Activated B cell treated with CpG ODN at 0.5 μM for 24 hours (primary cell): Measurements from ENCODE around the gene GLS. TPM values are rescaled to one million over a fixed set of nuclear protein-coding genes. Genes with fewer than 3 reads are reported as not detected.

Experiments
- ATAC-seq: fragments of 200-7000 bp; cut with Tn5 transposase; one replicate; pipeline ENCODE4 v1.10.0; 2021; ENCODE audit warnings: low read depth, mild to moderate bottlenecking, moderate library complexity
- CTCF ChIA-PET: fragments of 350-600 bp; sonication (Branson Sonifier 250); formaldehyde crosslinking; loops from one replicate; lab custom pipeline; 2021; ENCODE audit warnings: antibody characterized with exemption; lab: Charles Lee
- POLR2A ChIA-PET: fragments of 350-600 bp; sonication (Branson Sonifier 250); formaldehyde crosslinking; loops from one replicate; lab custom pipeline; 2021; ENCODE audit warnings: antibody characterized with exemption; lab: Charles Lee
- DNase-seq: peaks from one replicate; pipeline ENCODE4 v3.0.0; 2022
- H3K27ac Mint-ChIP-seq: one replicate; pipeline ENCODE4 v1.8.0; 2020; ENCODE audit warnings: mixed read lengths
- H3K27me3 Mint-ChIP-seq: one replicate; pipeline ENCODE4 v1.8.0; 2021; ENCODE audit warnings: mixed read lengths
- H3K36me3 Mint-ChIP-seq: one replicate; pipeline ENCODE4 v1.8.0; 2021; ENCODE audit warnings: low read depth, mixed read lengths
- H3K4me1 Mint-ChIP-seq: one replicate; pipeline ENCODE4 v1.8.0; 2021; ENCODE audit warnings: mixed read lengths
- H3K4me3 Mint-ChIP-seq: one replicate; pipeline ENCODE4 v1.8.0; 2020; ENCODE audit warnings: mild to moderate bottlenecking, mixed read lengths
- H3K9me3 Mint-ChIP-seq: one replicate; pipeline ENCODE4 v1.8.0; 2020; ENCODE audit warnings: mixed read lengths
- CTCF ChIP-seq: fragments of 200-600 bp; IDR thresholded peaks from one replicate; pipeline ENCODE4 v1.8.0; 2022; ENCODE audit warnings: antibody characterized with exemption, mild to moderate bottlenecking
- intact Hi-C: fragments of 100-400 bp; cut with micrococcal nuclease; formaldehyde crosslinking; loops from one replicate; pipeline ENCODE4 v1.15.1; 2024
- total RNA-seq: library from RNA; stranded (reverse); gene quantifications from 2 replicates; pipeline ENCODE4 v1.2.3, GENCODE V29; 2022

GLS gene
- total RNA-seq, 1 donor from 2014 or later, result 255 TPM

GRCh38 chr2:190920085-190920484 lies 39.5 kb downstream of the GLS start:
- H3K36me3 Mint-ChIP-seq, result peaks cover 75% of the 10 kb centered on the region
- H3K9me3 Mint-ChIP-seq, result no peaks in the 10 kb centered on the region
- no peak for ATAC-seq
- H3K4me1 Mint-ChIP-seq, result no peaks in the 10 kb centered on the region
- no peak overlapping the region for H3K4me3 Mint-ChIP-seq
- DNase-seq, result no peak
- ChIA-PET POLR2A (no interaction called here), CTCF (no interaction called here)
- no peak for TF ChIP-seq CTCF
- no peaks in the 10 kb centered on the region for H3K27me3 Mint-ChIP-seq
- H3K27ac Mint-ChIP-seq, result no peak overlapping the region
- intact Hi-C loops, result no loop called here

- Mint-ChIP-seq H3K27ac (no peak overlapping the region), H3K27me3 (no peaks in the 10 kb centered on the region), H3K36me3 (peaks cover 79% of the 10 kb centered on the region), H3K9me3 (no peaks in the 10 kb centered on the region), H3K4me3 (no peak overlapping the region), H3K4me1 (no peaks in the 10 kb centered on the region)
- DNase-seq, result no peak
- no peak for TF ChIP-seq CTCF
- ATAC-seq, result no peak
- intact Hi-C loops, result no loop called here
- POLR2A ChIA-PET, result no interaction called here
- CTCF ChIA-PET, result no interaction called here
Observed at GRCh38 chr2:190922376-190922775, 41.8 kb downstream of the GLS start.

GRCh38 chr2:190927301-190927700 lies 46.7 kb downstream of the GLS start:
- H3K9me3 Mint-ChIP-seq, result no peaks in the 10 kb centered on the region
- H3K27me3 Mint-ChIP-seq, result no peaks in the 10 kb centered on the region
- intact Hi-C loops, result loop anchor here (2.0 to 5.0 kb wide), 3 partner anchors 14 to 35 kb away; no protein-coding TSS in a partner anchor
- DNase-seq (no peak), ATAC-seq (no peak)
- no peak overlapping the region for H3K27ac Mint-ChIP-seq
- peaks cover 81% of the 10 kb centered on the region for H3K36me3 Mint-ChIP-seq
- CTCF ChIA-PET, result no interaction called here
- no peak for TF ChIP-seq CTCF
- POLR2A ChIA-PET, result no interaction called here
- H3K4me1 Mint-ChIP-seq, result no peaks in the 10 kb centered on the region
- H3K4me3 Mint-ChIP-seq, result no peak overlapping the region

GRCh38 chr2:190929919-190930318 lies 49.3 kb downstream of the GLS start:
- Mint-ChIP-seq H3K4me3 (no peak overlapping the region), H3K4me1 (no peaks in the 10 kb centered on the region), H3K36me3 (peaks cover 70% of the 10 kb centered on the region), H3K27ac (no peak overlapping the region), H3K27me3 (no peaks in the 10 kb centered on the region), H3K9me3 (no peaks in the 10 kb centered on the region)
- ATAC-seq, result no peak
- ChIA-PET CTCF (no interaction called here), POLR2A (interaction anchor here (0.7 kb wide), 1 partner anchor 46 kb away, joined by 5 read pairs; no protein-coding TSS in a partner anchor)
- DNase-seq, result no peak
- TF ChIP-seq CTCF, result no peak
- intact Hi-C loops, result loop anchor here (5.0 kb wide), 1 partner anchor 38 kb away; no protein-coding TSS in a partner anchor

- H3K4me1 Mint-ChIP-seq, result no peaks in the 10 kb centered on the region
- TF ChIP-seq CTCF, result no peak
- no peak for DNase-seq
- intact Hi-C loops, result no loop called here
- H3K9me3 Mint-ChIP-seq, result no peaks in the 10 kb centered on the region
- no peaks in the 10 kb centered on the region for H3K27me3 Mint-ChIP-seq
- no peak overlapping the region for H3K27ac Mint-ChIP-seq
- ChIA-PET CTCF (no interaction called here), POLR2A (no interaction called here)
- H3K4me3 Mint-ChIP-seq, result no peak overlapping the region
- ATAC-seq, result no peak
- H3K36me3 Mint-ChIP-seq, result peaks cover 69% of the 10 kb centered on the region
Observed at GRCh38 chr2:190930411-190930810, 49.8 kb downstream of the GLS start.
